IMR-90 (cell line): ENCODE data around the gene CMTM7. TPM values are rescaled to one million over a fixed set of nuclear protein-coding genes. Genes with fewer than 3 reads are reported as not detected.

Source experiments
- ATAC-seq: fragments of 200-7000 bp; cut with Tn5 transposase; 2 replicates; pipeline ENCODE4 v1.9.1; 2020; ENCODE audit warnings: low read depth, mild to moderate bottlenecking, moderate library complexity
- BruUV-seq: library from RNA; stranded (reverse); fragments of 400-500 nt; replicated peaks from 2 replicates; lab custom pipeline; 2021; lab: Mats Ljungman, UMichigan
- CTCF ChIA-PET: fragments of 300-600 bp; formaldehyde crosslinking; extraction: SDS; loops from one replicate; lab custom pipeline; 2021; ENCODE audit warnings: antibody characterized with exemption; lab: Yijun Ruan, JAX
- POLR2A ChIA-PET: fragments of 300-600 bp; sonication (Branson Sonifier 250); formaldehyde crosslinking; loops from one replicate; lab custom pipeline; 2022; ENCODE audit warnings: antibody characterized with exemption; ENCODE audit not compliant: unreplicated experiment; lab: Charles Lee
- DNase-seq: peaks from one replicate; pipeline ENCODE4 v3.0.0; 2013
- H2AFZ ChIP-seq: replicated peaks from 2 replicates; pipeline ENCODE3; 2013; ENCODE audit warnings: low read length, mild to moderate bottlenecking; ENCODE audit not compliant: poor library complexity
- H2AK5ac ChIP-seq: 2 replicates; pipeline ENCODE4 v1.6.1; 2013; ENCODE audit warnings: low read depth, low read length, inconsistent platforms
- H2AK9ac ChIP-seq: replicated peaks from 2 replicates; pipeline ENCODE3; 2013; ENCODE audit warnings: mild to moderate bottlenecking, low read depth, low read length, moderate library complexity; ENCODE audit not compliant: poor library complexity
- H2BK120ac ChIP-seq: 2 replicates; pipeline ENCODE4 v1.6.1; 2013; ENCODE audit warnings: low read depth, low read length, inconsistent platforms
- H2BK15ac ChIP-seq: 3 replicates; pipeline ENCODE4 v1.6.1; 2013; ENCODE audit warnings: low read depth, low read length, inconsistent platforms
- H2BK20ac ChIP-seq: 2 replicates; pipeline ENCODE4 v1.6.1; 2013; ENCODE audit warnings: low read depth, mild to moderate bottlenecking, inconsistent platforms, low read length, moderate library complexity
- H2BK5ac ChIP-seq: 2 replicates; pipeline ENCODE4 v1.6.1; 2013; ENCODE audit warnings: mild to moderate bottlenecking, low read depth, low read length, inconsistent platforms; ENCODE audit not compliant: poor library complexity, severe bottlenecking
- H3K14ac ChIP-seq: replicated peaks from 2 replicates; pipeline ENCODE4 v1.6.1; 2013; ENCODE audit warnings: low read depth, low read length, inconsistent platforms
- H3K18ac ChIP-seq: 2 replicates; pipeline ENCODE4 v1.6.1; 2013; ENCODE audit warnings: low read depth, low read length, control low read depth
- H3K23ac ChIP-seq: 2 replicates; pipeline ENCODE4 v1.6.1; 2013; ENCODE audit warnings: low read depth, low read length, inconsistent platforms
- H3K27ac ChIP-seq: 2 replicates; pipeline ENCODE4 v1.5.1; 2013; ENCODE audit warnings: mild to moderate bottlenecking, control low read depth, low read length; ENCODE audit not compliant: insufficient read depth
- H3K27me3 ChIP-seq: 2 replicates; pipeline ENCODE4 v1.6.1; 2013; ENCODE audit warnings: low read length; ENCODE audit not compliant: control insufficient read depth, insufficient read depth
- H3K36me3 ChIP-seq: 2 replicates; pipeline ENCODE4 v1.6.1; 2013; ENCODE audit warnings: low read length, mixed read lengths; ENCODE audit not compliant: control insufficient read depth, insufficient read depth
- H3K4ac ChIP-seq: 2 replicates; pipeline ENCODE4 v1.6.1; 2013; ENCODE audit warnings: low read depth, low read length, inconsistent platforms
- H3K4me1 ChIP-seq: 2 replicates; pipeline ENCODE4 v1.6.1; 2013; ENCODE audit warnings: low read length, mixed read lengths; ENCODE audit not compliant: control insufficient read depth, insufficient read depth
- H3K4me2 ChIP-seq: 2 replicates; pipeline ENCODE4 v1.6.1; 2013; ENCODE audit warnings: low read depth, mild to moderate bottlenecking, control low read depth, low read length, moderate library complexity
- H3K4me3 ChIP-seq: 2 replicates; pipeline ENCODE4 v1.5.1; 2013; ENCODE audit warnings: low read depth, mild to moderate bottlenecking, control low read depth, low read length, moderate library complexity; ENCODE audit not compliant: insufficient read depth
- H3K56ac ChIP-seq: 2 replicates; pipeline ENCODE4 v1.6.1; 2013; ENCODE audit warnings: low read length, inconsistent platforms; ENCODE audit not compliant: insufficient read depth; ENCODE audit errors: extremely low read depth
- H3K79me1 ChIP-seq, 2 experiments: 2 replicates each; pipeline ENCODE4 v1.6.1; 2013; ENCODE audit warnings: low read length in 2 of 2, inconsistent platforms in 1 of 2, low read depth in 1 of 2
- H3K9ac ChIP-seq: 2 replicates; pipeline ENCODE4 v1.6.1; 2013; ENCODE audit warnings: low read depth, low read length, control low read depth
- H3K9me1 ChIP-seq: 2 replicates; pipeline ENCODE4 v1.6.1; 2013; ENCODE audit warnings: low read length, inconsistent platforms; ENCODE audit not compliant: insufficient read depth
- H3K9me3 ChIP-seq: 2 replicates; pipeline ENCODE4 v1.6.1; 2013; ENCODE audit warnings: low read length; ENCODE audit not compliant: control insufficient read depth, insufficient read depth
- H4K20me1 ChIP-seq: 2 replicates; pipeline ENCODE4 v1.6.1; 2013; ENCODE audit warnings: low read length, inconsistent platforms; ENCODE audit not compliant: insufficient read depth
- H4K5ac ChIP-seq: 2 replicates; pipeline ENCODE4 v1.6.1; 2013; ENCODE audit warnings: mild to moderate bottlenecking, low read depth, low read length, control low read depth
- H4K8ac ChIP-seq, 2 experiments: 2 replicates each; pipeline ENCODE4 v1.6.1; 2013; ENCODE audit warnings: low read depth in 2 of 2, low read length in 2 of 2, control low read depth in 1 of 2, inconsistent platforms in 1 of 2
- H4K91ac ChIP-seq: 2 replicates; pipeline ENCODE4 v1.6.1; 2013; ENCODE audit warnings: low read depth, low read length, inconsistent platforms; ENCODE audit not compliant: insufficient read depth
- NFE2L2 ChIP-seq: fragments of 150-350 bp; IDR thresholded peaks from 2 replicates; pipeline ENCODE4 v1.6.1; 2016; ENCODE audit warnings: low read depth, mild to moderate bottlenecking, low read length
- POLR2A ChIP-seq: IDR thresholded peaks from 2 replicates; pipeline ENCODE4 v1.6.1; 2012; ENCODE audit warnings: mild to moderate bottlenecking, low read depth, low read length
- RFX5 ChIP-seq: IDR thresholded peaks from 2 replicates; pipeline ENCODE4 v1.8.0; 2012; ENCODE audit warnings: low read depth, mild to moderate bottlenecking, low read length, moderate library complexity
- WGBS, 2 experiments: methylation state at CpG; one replicate each; pipeline versions ENCODE4 v1.1.5 to v1.1.7; 2013; ENCODE audit warnings: missing lambda C conversion rate in 2 of 2; ENCODE audit not compliant: insufficient read length in 1 of 2; ENCODE audit errors: extremely low coverage in 2 of 2; 5-methylcytosine and 5-hydroxymethylcytosine counted together
- dilution Hi-C: fragments of 300-500 bp; cut with HindIII; formaldehyde crosslinking; loops from one replicate; pipeline ENCODE4 v1.14.3; 2018; ENCODE audit warnings: low sequenced_read_pairs; ENCODE audit not compliant: unreplicated experiment
- in situ Hi-C: fragments of 300-500 bp; cut with MboI; formaldehyde crosslinking; loops from 3 replicates; pipeline ENCODE4 v1.14.3; 2019; ENCODE audit warnings: low sequenced_read_pairs, inconsistent platforms, mixed read lengths
- intact Hi-C: fragments of 100-400 bp; cut with micrococcal nuclease; formaldehyde crosslinking; loops from 2 replicates; pipeline ENCODE4 v1.10.0; 2022
- polyA plus RNA-seq, 3 experiments: library from polyadenylated mRNA; depleted of rRNA; stranded (reverse); fragments of >200 nt; gene quantifications; 2 replicates each; pipeline ENCODE4 v1.2.3, GENCODE V29; 2012; ENCODE audit warnings: low replicate concordance in 1 of 3
- total RNA-seq: library from RNA; depleted of rRNA; stranded (reverse); fragments of >200 nt; gene quantifications from 2 replicates; pipeline ENCODE4 v1.2.3, GENCODE V29; 2012

The CMTM7 gene
- total and polyA plus RNA-seq, 2 of the 4 experiments (the other 2 are of a cell fraction): 3.4 to 31.4 TPM

DNA sequence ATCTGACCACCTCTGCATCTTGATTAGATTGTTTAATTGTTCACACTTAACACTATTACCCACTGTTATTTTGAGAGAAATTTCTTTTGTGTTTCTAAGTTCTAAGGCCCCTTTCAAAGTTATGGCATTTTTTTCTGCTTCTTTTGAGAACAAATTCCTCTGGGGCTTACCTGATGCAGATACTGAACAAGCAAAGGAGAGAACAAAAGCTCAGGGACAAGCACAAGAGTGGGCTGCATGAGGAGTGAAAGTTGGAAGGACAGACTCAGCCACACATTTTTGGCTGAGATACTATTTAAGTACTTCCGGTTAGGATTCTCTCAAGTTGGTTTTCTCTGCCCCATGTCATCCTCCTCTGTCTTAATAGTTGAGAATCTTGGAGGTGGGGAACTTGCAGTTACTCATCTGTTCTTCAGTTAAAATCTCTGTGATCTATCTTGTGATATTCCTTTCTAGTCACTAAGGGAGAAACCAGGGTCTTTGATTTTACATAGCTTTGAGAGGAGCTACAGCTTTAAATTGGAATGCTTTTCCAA lies 56.3 kb downstream of the CMTM7 start:
- no TSS peak for BruUV-seq
- H3K56ac ChIP-seq: no peak overlapping the region

More for the DNA sequence above, 56.3 kb downstream of the CMTM7 start:
- dilution Hi-C loops: no loop called here
- no peak overlapping the region for H2BK5ac ChIP-seq
- no peak overlapping the region for H3K27ac ChIP-seq
- H2BK15ac ChIP-seq: no peak overlapping the region
- no peak overlapping the region for H2AK9ac ChIP-seq
- no peaks in the 10 kb centered on the region; the same call in 1 of the 2 replicates for H3K9me1 ChIP-seq
- no peak overlapping the region for H2AK5ac ChIP-seq
- H4K20me1 ChIP-seq: no peaks in the 10 kb centered on the region
- peaks cover 0 to 3% of the 10 kb centered on the region in 2 experiments; a peak in 2 of 4 replicates for H3K79me1 ChIP-seq
- H3K36me3 ChIP-seq: no peaks in the 10 kb centered on the region
- in situ Hi-C loops: no loop called here
- no peak for ATAC-seq
- no peaks in the 10 kb centered on the region for H3K27me3 ChIP-seq
- no peak overlapping the region for H3K4ac ChIP-seq
- peaks cover 2% of the 10 kb centered on the region; the same call in 1 of the 2 replicates for H3K4me1 ChIP-seq
- no peak overlapping the region for H3K4me2 ChIP-seq
- no peak overlapping the region for H2AFZ ChIP-seq
- TF ChIP-seq POLR2A (no peak), NFE2L2 (no peak), RFX5 (no peak)
- no peaks in the 10 kb centered on the region for H3K9me3 ChIP-seq
- ChIA-PET CTCF (no interaction called here), POLR2A (no interaction called here)
- H4K5ac ChIP-seq: no peak overlapping the region
- H2BK120ac ChIP-seq: no peak overlapping the region
- intact Hi-C loops: no loop called here
- no peak overlapping the region for H4K8ac ChIP-seq
- H3K4me3 ChIP-seq: no peak overlapping the region
- DNase-seq: no peak
- H3K14ac ChIP-seq: no peak overlapping the region
- no peak overlapping the region for H3K9ac ChIP-seq
- H2BK20ac ChIP-seq: no peak overlapping the region
- no CpG with 5 or more reads among the region's 1 CpG for WGBS, 2 experiments
- H3K23ac ChIP-seq: no peak overlapping the region
- H4K91ac ChIP-seq: no peak overlapping the region
- H3K18ac ChIP-seq: no peak overlapping the region
